Measurements from ENCODE around the gene PBRM1.

GRCh38 chr3:52593103-52593502 is 92.6 kb downstream of the PBRM1 start:
- no peak for TF ChIP-seq EZH2 (IDR thresholded peaks at IDR 0.05; ENCODE audit: insufficient read depth, poor library complexity, severe bottlenecking)
- TF ChIP-seq EZH2phosphoT487 (IDR thresholded peaks at IDR 0.05; ENCODE audit: insufficient read depth, low read depth) = no peak

Data from GM23248 (cell line).